ENCODE results near the gene IFIT3. TPM values are rescaled to one million over a fixed set of nuclear protein-coding genes. Genes with fewer than 3 reads are reported as not detected.
A peak's percentile ranks its signal among the peaks of the same experiment; 100 is the strongest.

IFIT3 gene
- total RNA-seq, 1 donor from 2014 or later, result not detected

- Histone ChIP-seq H3K79me2 (ENCODE audit: low read depth) (no peaks in the 10 kb centered on the region), H3K9ac (no peak overlapping the region), H4K20me1 (ENCODE audit: low read depth) (no peaks in the 10 kb centered on the region), H3K4me1 (peaks cover 15% of the 10 kb centered on the region), H3K4me2 (no peak overlapping the region), H3K4me3 (no peak overlapping the region), H3K9me3 (ENCODE audit: low read depth) (no peaks in the 10 kb centered on the region), H3K27me3 (no peaks in the 10 kb centered on the region), H3F3A (ENCODE audit: low read depth) (no peaks in the 10 kb centered on the region), H2AFZ (replicated peaks) (no peak overlapping the region), H3K36me3 (no peaks in the 10 kb centered on the region), H3K27ac (no peak overlapping the region)
- H3K27me3 Mint-ChIP-seq (ENCODE audit: insufficient read depth, low read depth), result no peaks in the 10 kb centered on the region
- peaks cover 24% of the 10 kb centered on the region for H3K4me1 Mint-ChIP-seq
- H3K27ac Mint-ChIP-seq, result peak overlapping the region; percentile 82
- no peak for DNase-seq (ENCODE audit: low spot score)
- no peaks in the 10 kb centered on the region for H3K36me3 Mint-ChIP-seq
- TF ChIP-seq CTCF (IDR thresholded peaks at IDR 0.05), result no peak
- TF ChIP-seq EZH2phosphoT487 (IDR thresholded peaks at IDR 0.05), result no peak
- TF ChIP-seq EZH2 (IDR thresholded peaks at IDR 0.05), result no peak
- H3K4me3 Mint-ChIP-seq, result no peak overlapping the region
- H3K9me3 Mint-ChIP-seq, result peaks cover 4% of the 10 kb centered on the region
Observed at GRCh38 chr10:89368129-89368528, 40.3 kb downstream of the IFIT3 start.

- Histone ChIP-seq H3K9me3 (ENCODE audit: low read depth) (no peaks in the 10 kb centered on the region), H2AFZ (replicated peaks) (peak overlapping the region; percentile 57), H4K20me1 (ENCODE audit: low read depth) (no peaks in the 10 kb centered on the region), H3K36me3 (no peaks in the 10 kb centered on the region), H3K4me3 (no peak overlapping the region), H3F3A (ENCODE audit: low read depth) (no peaks in the 10 kb centered on the region), H3K4me2 (no peak overlapping the region), H3K4me1 (peaks cover 15% of the 10 kb centered on the region), H3K79me2 (ENCODE audit: low read depth) (no peaks in the 10 kb centered on the region), H3K27me3 (no peaks in the 10 kb centered on the region), H3K27ac (no peak overlapping the region), H3K9ac (no peak overlapping the region)
- Mint-ChIP-seq H3K4me1 (peaks cover 27% of the 10 kb centered on the region), H3K4me3 (no peak overlapping the region), H3K27ac (no peak overlapping the region), H3K27me3 (ENCODE audit: insufficient read depth, low read depth) (no peaks in the 10 kb centered on the region), H3K9me3 (peaks cover 4% of the 10 kb centered on the region), H3K36me3 (no peaks in the 10 kb centered on the region)
- DNase-seq (ENCODE audit: low spot score), result peak; percentile 29
- TF ChIP-seq EZH2 (IDR thresholded peaks at IDR 0.05) (no peak), CTCF (IDR thresholded peaks at IDR 0.05) (peak; percentile 68)
Observed at GRCh38 chr10:89369156-89370105, 41.6 kb downstream of the IFIT3 start.

- no peaks in the 10 kb centered on the region for H3K36me3 ChIP-seq
- H3K79me2 ChIP-seq (ENCODE audit: low read depth), result no peaks in the 10 kb centered on the region
- no peak for TF ChIP-seq CTCF (IDR thresholded peaks at IDR 0.05)
- TF ChIP-seq EZH2 (IDR thresholded peaks at IDR 0.05), result no peak
- TF ChIP-seq EZH2phosphoT487 (IDR thresholded peaks at IDR 0.05), result no peak
- H3K4me1 ChIP-seq, result peaks cover 15% of the 10 kb centered on the region
- H3K27ac ChIP-seq, result no peak overlapping the region
- no peak for DNase-seq (ENCODE audit: low spot score)
- H3K4me3 Mint-ChIP-seq, result no peak overlapping the region
- H4K20me1 ChIP-seq (ENCODE audit: low read depth), result no peaks in the 10 kb centered on the region
- no peaks in the 10 kb centered on the region for H3K9me3 ChIP-seq (ENCODE audit: low read depth)
- H3K4me3 ChIP-seq, result no peak overlapping the region
- H3F3A ChIP-seq (ENCODE audit: low read depth), result no peaks in the 10 kb centered on the region
- H3K27ac Mint-ChIP-seq, result no peak overlapping the region
- H3K27me3 Mint-ChIP-seq (ENCODE audit: insufficient read depth, low read depth), result no peaks in the 10 kb centered on the region
- peaks cover 27% of the 10 kb centered on the region for H3K4me1 Mint-ChIP-seq
- H2AFZ ChIP-seq (replicated peaks), result no peak overlapping the region
- no peaks in the 10 kb centered on the region for H3K27me3 ChIP-seq
- no peaks in the 10 kb centered on the region for H3K9me3 Mint-ChIP-seq
- H3K4me2 ChIP-seq, result no peak overlapping the region
- H3K9ac ChIP-seq, result no peak overlapping the region
- H3K36me3 Mint-ChIP-seq, result no peaks in the 10 kb centered on the region
Observed at GRCh38 chr10:89371079-89371478, 43.3 kb downstream of the IFIT3 start.

Data from neural progenitor cell (in vitro differentiated cells).